GM12892 (cell line): ENCODE results near the gene GMFB.

ENCODE experiments used
- POLR2A ChIP-seq: IDR thresholded peaks from 2 replicates; pipeline ENCODE4 v1.6.1; 2011; ENCODE audit warnings: low read depth, low read length, control low read depth
- POLR2AphosphoS5 ChIP-seq: IDR thresholded peaks from 2 replicates; pipeline ENCODE4 v1.6.1; 2011; ENCODE audit warnings: low read depth, low read length, control low read depth
- TAF1 ChIP-seq: IDR thresholded peaks from 2 replicates; pipeline ENCODE4 v1.6.1; 2011; ENCODE audit warnings: low read depth, mild to moderate bottlenecking, control low read depth, low read length, borderline replicate concordance

GRCh38 chr14:54490445-54491175 is 1.8 kb upstream of the GMFB start:
- TF ChIP-seq POLR2A (no peak), POLR2AphosphoS5 (no peak), TAF1 (no peak)
